H9 (cell line): ENCODE results near the gene BEST4. TPM values are rescaled to one million over a fixed set of nuclear protein-coding genes. Genes with fewer than 3 reads are reported as not detected.

ENCODE experiments used
- DNase-seq: peaks from one replicate; pipeline ENCODE4 v3.0.0-alpha.2; 2017
- H2AFZ ChIP-seq: one replicate; pipeline ENCODE4 v1.6.1; 2013; ENCODE audit warnings: mild to moderate bottlenecking, low read length, control low read depth, moderate library complexity
- H2AK5ac ChIP-seq: 2 replicates; pipeline ENCODE4 v1.6.1; 2013; ENCODE audit warnings: low read length, control low read depth, mixed read lengths; ENCODE audit not compliant: insufficient read length
- H2BK120ac ChIP-seq: one replicate; pipeline ENCODE4 v1.6.1; 2013; ENCODE audit warnings: low read depth, mild to moderate bottlenecking, low read length, control low read depth, inconsistent platforms; ENCODE audit not compliant: poor library complexity, severe bottlenecking
- H2BK12ac ChIP-seq: 2 replicates; pipeline ENCODE4 v1.6.1; 2013; ENCODE audit warnings: low read length, control low read depth, mixed read lengths, low read depth; ENCODE audit not compliant: insufficient read length
- H2BK15ac ChIP-seq: 2 replicates; pipeline ENCODE4 v1.6.1; 2013; ENCODE audit warnings: low read depth, low read length, control low read depth
- H2BK20ac ChIP-seq: one replicate; pipeline ENCODE4 v1.6.1; 2013; ENCODE audit warnings: low read depth, mild to moderate bottlenecking, low read length, control low read depth, inconsistent platforms; ENCODE audit not compliant: poor library complexity, severe bottlenecking
- H2BK5ac ChIP-seq: 2 replicates; pipeline ENCODE4 v1.6.1; 2013; ENCODE audit warnings: low read length, control low read depth, mixed read lengths; ENCODE audit not compliant: insufficient read length
- H3K14ac ChIP-seq: 2 replicates; pipeline ENCODE4 v1.6.1; 2013; ENCODE audit warnings: low read length, control low read depth; ENCODE audit not compliant: insufficient read depth
- H3K18ac ChIP-seq: 2 replicates; pipeline ENCODE4 v1.6.1; 2013; ENCODE audit warnings: low read depth, mild to moderate bottlenecking, mixed read lengths, low read length, control low read depth; ENCODE audit not compliant: insufficient read length
- H3K23ac ChIP-seq: 2 replicates; pipeline ENCODE4 v1.6.1; 2013; ENCODE audit warnings: low read length, control low read depth, mixed read lengths, low read depth; ENCODE audit not compliant: insufficient read length
- H3K23me2 ChIP-seq: 2 replicates; pipeline ENCODE4 v1.6.1; 2013; ENCODE audit warnings: low read depth, mild to moderate bottlenecking, mixed read lengths, low read length, control low read depth; ENCODE audit not compliant: insufficient read length, poor library complexity, severe bottlenecking
- H3K27ac ChIP-seq: 2 replicates; pipeline ENCODE4 v1.5.1; 2013; ENCODE audit warnings: low read length, control low read depth, mixed read lengths, low read depth; ENCODE audit not compliant: insufficient read length
- H3K27me3 ChIP-seq: 2 replicates; pipeline ENCODE4 v1.6.1; 2013; ENCODE audit warnings: low read length, control low read depth, inconsistent platforms; ENCODE audit not compliant: insufficient read depth
- H3K4ac ChIP-seq: 2 replicates; pipeline ENCODE4 v1.6.1; 2013; ENCODE audit warnings: low read depth, mild to moderate bottlenecking, control low read depth, inconsistent platforms, low read length, moderate library complexity
- H3K4me1 ChIP-seq: 2 replicates; pipeline ENCODE4 v1.6.1; 2013; ENCODE audit warnings: low read length, control low read depth, inconsistent platforms; ENCODE audit not compliant: insufficient read depth
- H3K4me2 ChIP-seq: 2 replicates; pipeline ENCODE4 v1.6.1; 2013; ENCODE audit warnings: low read length, control low read depth, mixed read lengths; ENCODE audit not compliant: insufficient read length, insufficient read depth
- H3K56ac ChIP-seq: 2 replicates; pipeline ENCODE4 v1.6.1; 2013; ENCODE audit warnings: low read depth, mild to moderate bottlenecking, mixed read lengths, low read length, control low read depth; ENCODE audit not compliant: insufficient read length
- H3K79me1 ChIP-seq: 2 replicates; pipeline ENCODE4 v1.6.1; 2013; ENCODE audit warnings: low read depth, mild to moderate bottlenecking, moderate library complexity, low read length, control low read depth, inconsistent platforms; ENCODE audit not compliant: insufficient read depth, poor library complexity, severe bottlenecking
- H3K79me2 ChIP-seq: 2 replicates; pipeline ENCODE4 v1.6.1; 2013; ENCODE audit warnings: low read length, control low read depth, inconsistent platforms; ENCODE audit not compliant: insufficient read depth
- H3K9ac ChIP-seq: 2 replicates; pipeline ENCODE4 v1.6.1; 2013; ENCODE audit warnings: low read length, control low read depth, mixed read lengths; ENCODE audit not compliant: insufficient read length; ENCODE audit errors: extremely low read depth
- H3K9me3 ChIP-seq: one replicate; pipeline ENCODE4 v1.6.1; 2013; ENCODE audit warnings: low read depth, low read length, inconsistent platforms; ENCODE audit not compliant: control insufficient read depth
- H3T11ph ChIP-seq: one replicate; pipeline ENCODE4 v1.6.1; 2013; ENCODE audit warnings: mild to moderate bottlenecking, low read length, control low read depth, inconsistent platforms
- H4K20me1 ChIP-seq: one replicate; pipeline ENCODE4 v1.6.1; 2013; ENCODE audit not compliant: control insufficient read depth, insufficient read length, insufficient read depth
- H4K5ac ChIP-seq: 2 replicates; pipeline ENCODE4 v1.6.1; 2013; ENCODE audit warnings: low read depth, mild to moderate bottlenecking, mixed read lengths, low read length, control low read depth; ENCODE audit not compliant: insufficient read length
- H4K8ac ChIP-seq: replicated peaks from 2 replicates; pipeline ENCODE4 v1.6.1; 2013; ENCODE audit warnings: low read length, control low read depth, mixed read lengths, low read depth; ENCODE audit not compliant: insufficient read length
- H4K91ac ChIP-seq: 2 replicates; pipeline ENCODE4 v1.6.1; 2013; ENCODE audit warnings: low read depth, mild to moderate bottlenecking, moderate library complexity, mixed read lengths, low read length, control low read depth; ENCODE audit not compliant: insufficient read length
- H3K27ac Mint-ChIP-seq, 3 experiments: 2 replicates in 2 of 3; 3 replicates in 1 of 3; pipeline ENCODE4 v1.8.0; 2020 to 2021; ENCODE audit warnings: mixed read lengths in 3 of 3, mild to moderate bottlenecking in 1 of 3, moderate library complexity in 1 of 3
- H3K27me3 Mint-ChIP-seq: 2 replicates; pipeline ENCODE4 v1.8.0; 2021; ENCODE audit warnings: low read depth, mild to moderate bottlenecking, moderate library complexity, mixed read lengths
- H3K36me3 Mint-ChIP-seq, 3 experiments: 2 replicates in 2 of 3; 3 replicates in 1 of 3; pipeline ENCODE4 v1.8.0; 2020 to 2021; ENCODE audit warnings: low read depth in 3 of 3, mixed read lengths in 3 of 3; ENCODE audit not compliant: insufficient read depth in 1 of 3
- H3K4me1 Mint-ChIP-seq, 2 experiments: 2 replicates each; pipeline ENCODE4 v1.8.0; 2020; ENCODE audit warnings: mixed read lengths in 2 of 2
- H3K4me3 Mint-ChIP-seq, 2 experiments: 2 replicates in 1 of 2; 3 replicates in 1 of 2; pipeline ENCODE4 v1.8.0; 2020 to 2021; ENCODE audit warnings: mild to moderate bottlenecking in 2 of 2, mixed read lengths in 2 of 2, moderate library complexity in 1 of 2
- H3K9me3 Mint-ChIP-seq, 2 experiments: 2 replicates in 1 of 2; 3 replicates in 1 of 2; pipeline ENCODE4 v1.8.0; 2020; ENCODE audit warnings: mild to moderate bottlenecking in 2 of 2, mixed read lengths in 2 of 2, moderate library complexity in 1 of 2
- WGBS: extraction: QIAGEN DNeasy Blood & Tissue Kit; methylation state at CpG from one replicate; pipeline ENCODE4 v1.1.7; 2013; ENCODE audit warnings: missing lambda C conversion rate, low lambda C conversion rate, mixed read lengths; ENCODE audit not compliant: insufficient read length; ENCODE audit errors: extremely low coverage; 5-methylcytosine and 5-hydroxymethylcytosine counted together
- total RNA-seq: library from RNA; stranded (reverse); gene quantifications from 2 replicates; pipeline ENCODE4 v1.2.1, GENCODE V29; 2021
- TF ChIP-seq, protein P1 (sequence below): fragments of 200-600 bp; sonication (generic); conservative IDR thresholded peaks from 3 replicates; pipeline ENCODE4 v1.8.0; 2021; ENCODE audit warnings: antibody characterized with exemption, mild to moderate bottlenecking

BEST4 gene
- total RNA-seq, 1 experiment from 2014 or later, result 1.1 TPM

DNA sequence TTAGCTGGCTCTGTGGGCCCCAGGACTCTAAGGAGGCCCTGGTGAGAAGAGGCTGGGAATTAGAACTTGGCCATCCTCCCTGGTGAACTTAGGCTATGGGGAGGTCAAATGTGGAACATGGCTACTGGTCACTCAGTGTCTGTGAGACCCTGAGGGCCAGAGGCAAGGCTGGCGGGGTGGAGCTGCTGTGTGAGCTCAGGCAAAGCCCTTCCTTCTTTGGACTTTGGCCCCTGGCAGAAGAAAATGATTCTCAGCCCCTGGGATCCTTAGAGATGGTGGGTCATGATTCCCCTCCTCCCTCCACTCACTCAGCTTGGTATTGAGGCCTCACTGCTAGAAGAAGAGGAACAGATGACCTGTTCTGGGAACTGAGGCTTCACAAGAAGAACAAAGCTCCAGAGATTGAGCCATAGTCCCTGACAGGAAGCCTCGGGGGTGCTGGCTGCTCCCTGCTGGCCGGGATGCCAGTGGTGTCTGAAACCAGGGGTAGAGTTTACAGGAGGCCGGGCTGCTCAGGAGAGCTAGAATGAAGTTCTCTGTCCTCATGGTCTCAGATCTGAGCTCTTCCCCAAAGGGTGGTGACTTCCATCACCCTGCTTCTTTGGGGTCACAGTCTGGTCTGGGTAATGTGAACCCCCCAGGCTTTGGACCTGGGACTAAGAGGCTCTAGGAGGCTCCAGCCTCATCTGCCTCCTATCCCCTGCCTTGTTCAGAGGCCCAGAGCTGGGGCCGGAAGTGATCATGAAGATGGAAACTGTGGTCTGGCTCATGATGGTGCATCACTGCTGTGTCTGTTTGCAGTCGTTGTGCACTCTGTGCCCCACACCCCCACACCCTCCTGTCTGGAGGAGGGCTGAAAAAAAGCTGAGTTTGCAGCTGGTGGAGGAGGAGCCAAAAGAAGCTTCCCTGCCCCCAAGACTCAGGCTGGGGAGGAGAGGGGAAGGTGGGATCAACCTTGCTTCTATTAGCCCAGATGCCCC, 21.3 kb upstream of the BEST4 start:
- Histone ChIP-seq H2BK5ac (no peak overlapping the region), H3K4ac (peak overlapping the region; percentile 25; the same call in 1 of the 2 replicates), H4K91ac (peak overlapping the region; percentile 68), H3K23me2 (peaks cover 7% of the 10 kb centered on the region), H3K27ac (no peak overlapping the region), H3T11ph (no peak overlapping the region), H3K79me2 (no peaks in the 10 kb centered on the region), H2BK120ac (no peak overlapping the region), H3K4me2 (peak overlapping the region; percentile 29), H3K9me3 (no peaks in the 10 kb centered on the region), H3K4me1 (peaks cover 10% of the 10 kb centered on the region; the same call in 1 of the 2 replicates), H3K18ac (peak overlapping the region; percentile 72), H2AK5ac (no peak overlapping the region), H4K20me1 (no peaks in the 10 kb centered on the region), H2BK12ac (no peak overlapping the region), H2BK20ac (no peak overlapping the region), H4K5ac (no peak overlapping the region), H3K56ac (no peak overlapping the region), H3K14ac (peak overlapping the region; percentile 87), H3K23ac (no peak overlapping the region), H2BK15ac (no peak overlapping the region), H2AFZ (no peak overlapping the region), H3K79me1 (no peaks in the 10 kb centered on the region), H4K8ac (no peak overlapping the region), H3K27me3 (no peaks in the 10 kb centered on the region), H3K9ac (no peak overlapping the region)
- peak overlapping the region in 1 of 3 experiments; percentile 49; a peak in 2 of 7 replicates for H3K27ac Mint-ChIP-seq
- no peaks in the 10 kb centered on the region; the same call in 1 of the 2 replicates for H3K27me3 Mint-ChIP-seq
- peaks cover 31 to 40% of the 10 kb centered on the region in 2 experiments for H3K4me1 Mint-ChIP-seq
- H3K36me3 Mint-ChIP-seq, result peaks cover 3 to 18% (median 12%) of the 10 kb centered on the region in 3 experiments; a peak in 6 of 7 replicates
- H3K9me3 Mint-ChIP-seq, result no peaks in the 10 kb centered on the region
- WGBS, result no CpG with 5 or more reads among the region's 6 CpGs
- H3K4me3 Mint-ChIP-seq, result peak overlapping the region; percentile 22 to 32; a peak in 3 of 5 replicates
- peak; percentile 43 for DNase-seq
- TF ChIP-seq, protein P1, sequence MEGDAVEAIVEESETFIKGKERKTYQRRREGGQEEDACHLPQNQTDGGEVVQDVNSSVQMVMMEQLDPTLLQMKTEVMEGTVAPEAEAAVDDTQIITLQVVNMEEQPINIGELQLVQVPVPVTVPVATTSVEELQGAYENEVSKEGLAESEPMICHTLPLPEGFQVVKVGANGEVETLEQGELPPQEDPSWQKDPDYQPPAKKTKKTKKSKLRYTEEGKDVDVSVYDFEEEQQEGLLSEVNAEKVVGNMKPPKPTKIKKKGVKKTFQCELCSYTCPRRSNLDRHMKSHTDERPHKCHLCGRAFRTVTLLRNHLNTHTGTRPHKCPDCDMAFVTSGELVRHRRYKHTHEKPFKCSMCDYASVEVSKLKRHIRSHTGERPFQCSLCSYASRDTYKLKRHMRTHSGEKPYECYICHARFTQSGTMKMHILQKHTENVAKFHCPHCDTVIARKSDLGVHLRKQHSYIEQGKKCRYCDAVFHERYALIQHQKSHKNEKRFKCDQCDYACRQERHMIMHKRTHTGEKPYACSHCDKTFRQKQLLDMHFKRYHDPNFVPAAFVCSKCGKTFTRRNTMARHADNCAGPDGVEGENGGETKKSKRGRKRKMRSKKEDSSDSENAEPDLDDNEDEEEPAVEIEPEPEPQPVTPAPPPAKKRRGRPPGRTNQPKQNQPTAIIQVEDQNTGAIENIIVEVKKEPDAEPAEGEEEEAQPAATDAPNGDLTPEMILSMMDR, result no peak
